Activated CD4-positive, alpha-beta T cell treated with anti-CD3 and anti-CD28 coated beads, Interleukin-2, amount 10 ng/mL, durations not matched to agents 7 days and 5 days (primary cell): ENCODE results near the gene CCDC138. TPM values are rescaled to one million over a fixed set of nuclear protein-coding genes. Genes with fewer than 3 reads are reported as not detected.

ENCODE experiments used
- CTCF ChIA-PET: fragments of 350-600 bp; sonication (Branson Sonifier 250); formaldehyde crosslinking; loops from one replicate; lab custom pipeline; 2021; ENCODE audit warnings: antibody characterized with exemption; lab: Charles Lee
- POLR2A ChIA-PET: fragments of 350-600 bp; sonication (Branson Sonifier 250); formaldehyde crosslinking; loops from one replicate; lab custom pipeline; 2021; ENCODE audit warnings: antibody characterized with exemption; lab: Charles Lee
- DNase-seq: peaks from one replicate; pipeline ENCODE4 v3.0.0-alpha.2; 2020
- H3K27ac Mint-ChIP-seq: one replicate; pipeline ENCODE4 v1.8.0; 2021; ENCODE audit warnings: mild to moderate bottlenecking, moderate library complexity, mixed read lengths
- H3K27me3 Mint-ChIP-seq: one replicate; pipeline ENCODE4 v1.8.0; 2021; ENCODE audit warnings: mixed read lengths
- H3K36me3 Mint-ChIP-seq: one replicate; pipeline ENCODE4 v1.8.0; 2021; ENCODE audit warnings: low read depth, mixed read lengths
- H3K4me1 Mint-ChIP-seq: one replicate; pipeline ENCODE4 v1.8.0; 2021; ENCODE audit warnings: mixed read lengths
- H3K4me3 Mint-ChIP-seq: one replicate; pipeline ENCODE4 v1.8.0; 2021; ENCODE audit warnings: mild to moderate bottlenecking, moderate library complexity, mixed read lengths
- H3K9me3 Mint-ChIP-seq: one replicate; pipeline ENCODE4 v1.8.0; 2021; ENCODE audit warnings: mixed read lengths
- total RNA-seq, 2 experiments: library from RNA; stranded (reverse); gene quantifications; one replicate each; pipeline ENCODE4 v1.2.3, GENCODE V29; 2021

The CCDC138 gene
- total RNA-seq, 2 experiments from 2014 or later, result 12.1 to 12.8 TPM

- no peaks in the 10 kb centered on the region for H3K4me1 Mint-ChIP-seq
- DNase-seq, result no peak
- ChIA-PET POLR2A (no interaction called here), CTCF (no interaction called here)
- peaks cover 2% of the 10 kb centered on the region for H3K9me3 Mint-ChIP-seq
- no peak overlapping the region for H3K4me3 Mint-ChIP-seq
- no peak overlapping the region for H3K27ac Mint-ChIP-seq
- no peaks in the 10 kb centered on the region for H3K36me3 Mint-ChIP-seq
- no peaks in the 10 kb centered on the region for H3K27me3 Mint-ChIP-seq
Measured at GRCh38 chr2:108906403-108907077, 120.0 kb downstream of the CCDC138 start.

- H3K27ac Mint-ChIP-seq, result no peak overlapping the region
- H3K27me3 Mint-ChIP-seq, result no peaks in the 10 kb centered on the region
- ChIA-PET CTCF (interaction anchor here (0.6 kb wide), 1 partner anchor 147 kb away, joined by 3 read pairs; no protein-coding TSS in a partner anchor), POLR2A (no interaction called here)
- H3K4me1 Mint-ChIP-seq, result no peaks in the 10 kb centered on the region
- H3K9me3 Mint-ChIP-seq, result no peaks in the 10 kb centered on the region
- H3K4me3 Mint-ChIP-seq, result no peak overlapping the region
- no peaks in the 10 kb centered on the region for H3K36me3 Mint-ChIP-seq
- DNase-seq, result no peak
Measured at GRCh38 chr2:108907822-108908712, 121.5 kb downstream of the CCDC138 start.

GRCh38 chr2:108908713-108909070 lies 122.1 kb downstream of the CCDC138 start:
- no peaks in the 10 kb centered on the region for H3K36me3 Mint-ChIP-seq
- POLR2A ChIA-PET, result no interaction called here
- no peaks in the 10 kb centered on the region for H3K4me1 Mint-ChIP-seq
- H3K27ac Mint-ChIP-seq, result no peak overlapping the region
- H3K4me3 Mint-ChIP-seq, result no peak overlapping the region
- no peaks in the 10 kb centered on the region for H3K27me3 Mint-ChIP-seq
- no peak for DNase-seq
- CTCF ChIA-PET, result no interaction called here
- H3K9me3 Mint-ChIP-seq, result no peaks in the 10 kb centered on the region

- Mint-ChIP-seq H3K9me3 (no peaks in the 10 kb centered on the region), H3K4me1 (peaks cover 2% of the 10 kb centered on the region), H3K4me3 (no peak overlapping the region), H3K27ac (no peak overlapping the region), H3K36me3 (no peaks in the 10 kb centered on the region), H3K27me3 (no peaks in the 10 kb centered on the region)
- POLR2A ChIA-PET, result no interaction called here
- DNase-seq, result no peak
- CTCF ChIA-PET, result no interaction called here
Measured at GRCh38 chr2:108909275-108909823, 122.8 kb downstream of the CCDC138 start.

GRCh38 chr2:108910011-108910431 lies 123.5 kb downstream of the CCDC138 start:
- POLR2A ChIA-PET, result no interaction called here
- H3K4me3 Mint-ChIP-seq, result no peak overlapping the region
- no peak for DNase-seq
- H3K27me3 Mint-ChIP-seq, result no peaks in the 10 kb centered on the region
- peaks cover 6% of the 10 kb centered on the region for H3K4me1 Mint-ChIP-seq
- CTCF ChIA-PET, result no interaction called here
- no peaks in the 10 kb centered on the region for H3K9me3 Mint-ChIP-seq
- H3K27ac Mint-ChIP-seq, result no peak overlapping the region
- no peaks in the 10 kb centered on the region for H3K36me3 Mint-ChIP-seq

- ChIA-PET CTCF (no interaction called here), POLR2A (no interaction called here)
- no peaks in the 10 kb centered on the region for H3K9me3 Mint-ChIP-seq
- H3K27me3 Mint-ChIP-seq, result no peaks in the 10 kb centered on the region
- H3K4me1 Mint-ChIP-seq, result peaks cover 6% of the 10 kb centered on the region
- H3K27ac Mint-ChIP-seq, result no peak overlapping the region
- H3K4me3 Mint-ChIP-seq, result no peak overlapping the region
- no peak for DNase-seq
- H3K36me3 Mint-ChIP-seq, result no peaks in the 10 kb centered on the region
Measured at GRCh38 chr2:108910541-108911396, 124.2 kb downstream of the CCDC138 start.

GRCh38 chr2:108911401-108911800 lies 124.8 kb downstream of the CCDC138 start:
- no peaks in the 10 kb centered on the region for H3K27me3 Mint-ChIP-seq
- no peaks in the 10 kb centered on the region for H3K36me3 Mint-ChIP-seq
- H3K9me3 Mint-ChIP-seq, result no peaks in the 10 kb centered on the region
- peaks cover 6% of the 10 kb centered on the region for H3K4me1 Mint-ChIP-seq
- H3K4me3 Mint-ChIP-seq, result no peak overlapping the region
- ChIA-PET CTCF (no interaction called here), POLR2A (no interaction called here)
- H3K27ac Mint-ChIP-seq, result no peak overlapping the region
- DNase-seq, result no peak

GRCh38 chr2:108911807-108912628 lies 125.4 kb downstream of the CCDC138 start:
- ChIA-PET CTCF (interaction anchor here (1.0 kb wide), 1 partner anchor 12 kb away, joined by 3 read pairs; no protein-coding TSS in a partner anchor), POLR2A (interaction anchor here (0.5 kb wide), 1 partner anchor 64 kb away, joined by 3 read pairs; no protein-coding TSS in a partner anchor)
- Mint-ChIP-seq H3K36me3 (no peaks in the 10 kb centered on the region), H3K4me1 (peaks cover 6% of the 10 kb centered on the region), H3K27ac (no peak overlapping the region), H3K4me3 (no peak overlapping the region), H3K27me3 (no peaks in the 10 kb centered on the region), H3K9me3 (no peaks in the 10 kb centered on the region)
- no peak for DNase-seq

- H3K36me3 Mint-ChIP-seq, result no peaks in the 10 kb centered on the region
- H3K27me3 Mint-ChIP-seq, result no peaks in the 10 kb centered on the region
- ChIA-PET CTCF (interaction anchor here (1.0 kb wide), 1 partner anchor 11 kb away, joined by 3 read pairs; no protein-coding TSS in a partner anchor), POLR2A (no interaction called here)
- DNase-seq, result no peak
- H3K4me3 Mint-ChIP-seq, result no peak overlapping the region
- no peaks in the 10 kb centered on the region for H3K9me3 Mint-ChIP-seq
- no peak overlapping the region for H3K27ac Mint-ChIP-seq
- H3K4me1 Mint-ChIP-seq, result peaks cover 6% of the 10 kb centered on the region
Measured at GRCh38 chr2:108912629-108912902, 126.0 kb downstream of the CCDC138 start.

- no peak overlapping the region for H3K27ac Mint-ChIP-seq
- ChIA-PET POLR2A (no interaction called here), CTCF (no interaction called here)
- H3K27me3 Mint-ChIP-seq, result no peaks in the 10 kb centered on the region
- no peak overlapping the region for H3K4me3 Mint-ChIP-seq
- H3K36me3 Mint-ChIP-seq, result no peaks in the 10 kb centered on the region
- no peaks in the 10 kb centered on the region for H3K9me3 Mint-ChIP-seq
- peaks cover 6% of the 10 kb centered on the region for H3K4me1 Mint-ChIP-seq
- DNase-seq, result no peak
Measured at GRCh38 chr2:108916122-108916795, 129.7 kb downstream of the CCDC138 start.

GRCh38 chr2:108916796-108917421 lies 130.3 kb downstream of the CCDC138 start:
- no peak overlapping the region for H3K4me3 Mint-ChIP-seq
- H3K9me3 Mint-ChIP-seq, result no peaks in the 10 kb centered on the region
- H3K36me3 Mint-ChIP-seq, result no peaks in the 10 kb centered on the region
- peaks cover 6% of the 10 kb centered on the region for H3K4me1 Mint-ChIP-seq
- CTCF ChIA-PET, result interaction anchor here (0.6 kb wide), 1 partner anchor 55 kb away, joined by 3 read pairs; no protein-coding TSS in a partner anchor
- H3K27me3 Mint-ChIP-seq, result no peaks in the 10 kb centered on the region
- DNase-seq, result peak; percentile 1
- H3K27ac Mint-ChIP-seq, result no peak overlapping the region
- POLR2A ChIA-PET, result no interaction called here
